GM12878 (cell line): ENCODE data around the gene RALGAPA1. TPM values are rescaled to one million over a fixed set of nuclear protein-coding genes. Genes with fewer than 3 reads are reported as not detected.

Experiments
- ATAC-seq: fragments of 200-7000 bp; cut with Tn5 transposase; 3 replicates; pipeline ENCODE4 v1.9.1; 2020; ENCODE audit warnings: mild to moderate bottlenecking, moderate library complexity
- BruUV-seq: library from RNA; stranded (reverse); fragments of 400-500 nt; replicated peaks from 2 replicates; lab custom pipeline; 2021; lab: Mats Ljungman, UMichigan
- CTCF ChIA-PET: fragments of 300-600 bp; sonication (Branson Sonifier 250); formaldehyde crosslinking; extraction: SDS; loops from one replicate; lab custom pipeline; 2021; ENCODE audit warnings: inconsistent platforms; lab: Yijun Ruan, JAX
- POLR2A ChIA-PET: fragments of 350-600 bp; formaldehyde crosslinking; extraction: SDS; loops from one replicate; lab custom pipeline; 2021; ENCODE audit warnings: inconsistent platforms; lab: Charles Lee
- RAD21 ChIA-PET: fragments of 300-600 bp; sonication (Branson Sonifier 250); formaldehyde crosslinking; loops from one replicate; lab custom pipeline; 2023; ENCODE audit warnings: antibody characterized with exemption; ENCODE audit not compliant: unreplicated experiment; lab: Charles Lee
- SMC1A ChIA-PET: fragments of 300-600 bp; sonication (Branson Sonifier 250); formaldehyde crosslinking; loops from one replicate; lab custom pipeline; 2023; ENCODE audit not compliant: unreplicated experiment, uncharacterized antibody; lab: Charles Lee
- DNase-seq: peaks from one replicate; pipeline ENCODE4 v3.0.0-alpha.2; 2011; ENCODE audit warnings: low read depth, low spot score
- FAIRE-seq: peaks from 3 replicates; lab custom pipeline; 2011; peaks lifted over from hg19 to GRCh38; lab: Jason Lieb, UNC
- H2AFZ ChIP-seq: 2 replicates; pipeline ENCODE4 v1.6.0; 2011; ENCODE audit warnings: low read depth, low read length, control low read depth; ENCODE audit not compliant: control insufficient read depth
- H3K27ac ChIP-seq: 2 replicates; pipeline ENCODE4 v1.5.1; 2011; ENCODE audit warnings: control low read depth; ENCODE audit not compliant: control insufficient read depth, insufficient read depth
- H3K27me3 ChIP-seq, 2 experiments: replicated peaks in 1 of 2; 2 replicates each; pipeline versions ENCODE4 v1.6.0 to v1.6.1; 2011; ENCODE audit warnings: low read length in 1 of 2; ENCODE audit not compliant: control insufficient read depth in 2 of 2, insufficient read depth in 2 of 2
- H3K36me3 ChIP-seq, 2 experiments: 2 replicates each; pipeline ENCODE4 v1.5.1; 2011; ENCODE audit warnings: low read length in 1 of 2; ENCODE audit not compliant: control insufficient read depth in 2 of 2, insufficient read depth in 2 of 2
- H3K4me1 ChIP-seq: 2 replicates; pipeline ENCODE4 v1.6.1; 2011; ENCODE audit warnings: mild to moderate bottlenecking, low read length, moderate library complexity, mixed read lengths; ENCODE audit not compliant: control insufficient read depth, insufficient read depth
- H3K4me2 ChIP-seq: 2 replicates; pipeline ENCODE4 v1.6.0; 2011; ENCODE audit warnings: control low read depth; ENCODE audit not compliant: control insufficient read depth, insufficient read depth
- H3K4me3 ChIP-seq: fragments of 200-600 bp; sonication (generic); 2 replicates; pipeline ENCODE4 v1.5.1; 2016
- H3K79me2 ChIP-seq: 2 replicates; pipeline ENCODE4 v1.6.0; 2011; ENCODE audit warnings: low read length; ENCODE audit not compliant: control insufficient read depth, insufficient read depth
- H3K9ac ChIP-seq: 2 replicates; pipeline ENCODE4 v1.8.0; 2011; ENCODE audit warnings: low read length, control low read depth, mixed read lengths; ENCODE audit not compliant: control insufficient read depth, insufficient read depth
- H3K9me3 ChIP-seq: replicated peaks from 3 replicates; pipeline ENCODE4 v1.5.1; 2011; ENCODE audit warnings: mild to moderate bottlenecking, low read length; ENCODE audit not compliant: control insufficient read depth, insufficient read depth
- H4K20me1 ChIP-seq: 2 replicates; pipeline ENCODE4 v1.6.0; 2011; ENCODE audit not compliant: control insufficient read depth, insufficient read depth
- CEBPB ChIP-seq, 2 experiments: fragments of 150-350 bp in 1 of 2; IDR thresholded peaks; 2 replicates each; pipeline ENCODE4 v1.6.1; 2012 to 2014; ENCODE audit warnings: low read depth in 2 of 2, low read length in 2 of 2, borderline replicate concordance in 1 of 2, inconsistent platforms in 1 of 2
- GATAD2B ChIP-seq: fragments of 450-650 bp; conservative IDR thresholded peaks from 2 replicates; pipeline ENCODE4 v1.6.1; 2017; ENCODE audit warnings: low read depth, mild to moderate bottlenecking, moderate library complexity
- IKZF2 ChIP-seq, 2 experiments: fragments of 450-650 bp; IDR thresholded peaks; 2 replicates each; pipeline ENCODE4 v1.6.1; 2017; ENCODE audit warnings: mild to moderate bottlenecking in 2 of 2, moderate library complexity in 2 of 2
- POU2F2 ChIP-seq: IDR thresholded peaks from 3 replicates; pipeline ENCODE4 v1.6.1; 2011; ENCODE audit warnings: low read depth, mild to moderate bottlenecking, low read length, borderline replicate concordance
- RAD21 ChIP-seq: IDR thresholded peaks from 2 replicates; pipeline ENCODE4 v1.6.1; 2011; ENCODE audit warnings: mild to moderate bottlenecking, low read depth, low read length, moderate library complexity; ENCODE audit not compliant: insufficient read depth
- RCOR1 ChIP-seq: conservative IDR thresholded peaks from 2 replicates; pipeline ENCODE4 v1.6.1; 2012; ENCODE audit warnings: low read depth, low read length, improper control_type of control experiment
- RFX5 ChIP-seq: IDR thresholded peaks from 2 replicates; pipeline ENCODE4 v1.6.1; 2011; ENCODE audit warnings: low read depth, low read length, improper control_type of control experiment
- SUZ12 ChIP-seq: fragments of 200-600 bp; sonication (generic); IDR thresholded peaks from one replicate; pipeline ENCODE4 v1.6.1; 2018; ENCODE audit warnings: antibody characterized with exemption, mild to moderate bottlenecking; ENCODE audit not compliant: unreplicated experiment
- ZNF622 ChIP-seq: fragments of 450-650 bp; IDR thresholded peaks from 2 replicates; pipeline ENCODE4 v1.6.1; 2017; ENCODE audit warnings: mild to moderate bottlenecking, inconsistent platforms
- WGBS: methylation state at CpG from one replicate; pipeline ENCODE4 v1.1.6; 2016; ENCODE audit warnings: low lambda C conversion rate; ENCODE audit not compliant: insufficient replicate concordance, insufficient coverage; ENCODE audit errors: missing lambda C conversion rate; 5-methylcytosine and 5-hydroxymethylcytosine counted together
- in situ Hi-C: fragments of 300-500 bp; cut with MboI; formaldehyde crosslinking; loops from 9 replicates; pipeline ENCODE4 v1.14.3; 2018; ENCODE audit warnings: mixed read lengths
- intact Hi-C: fragments of 100-400 bp; cut with micrococcal nuclease; formaldehyde crosslinking; loops from one replicate; pipeline ENCODE4 v1.14.2; 2022; ENCODE audit not compliant: unreplicated experiment
- polyA plus RNA-seq, 11 experiments: library from polyadenylated mRNA; depleted of rRNA in 4 of 11; unstranded in 6 of 11; stranded (reverse) in 5 of 11; fragments of >200 nt; fragmentation: Nextera tagmentation in 4 of 11; fragmentation: Illumina TruSeq in 1 of 11; extraction: Ambion mirVana in 4 of 11; extraction: Trizol in 1 of 11; gene quantifications; 1 replicate in 1 of 11; 2 replicates in 10 of 11; pipeline versions ENCODE4 v1.2.1 to v1.2.3, GENCODE V29; 2011 to 2016; ENCODE audit warnings: inconsistent platforms in 2 of 11, missing spikeins in 2 of 11, low read depth in 1 of 11
- total RNA-seq, 4 experiments: library from RNA; depleted of rRNA in 3 of 4; stranded (reverse); fragments of >200 nt in 3 of 4; fragmentation: Illumina TruSeq in 1 of 4; extraction: Trizol in 1 of 4; gene quantifications; 2 replicates each; pipeline versions ENCODE4 v1.2.1 to v1.2.3, GENCODE V29; 2013 to 2021

The RALGAPA1 gene
- total and polyA plus RNA-seq, 10 of the 15 experiments (the other 5 are each of a cell fraction or from before 2014, with no cell fraction given) = 5.6 to 26.7 (median 14.7) TPM

DNA sequence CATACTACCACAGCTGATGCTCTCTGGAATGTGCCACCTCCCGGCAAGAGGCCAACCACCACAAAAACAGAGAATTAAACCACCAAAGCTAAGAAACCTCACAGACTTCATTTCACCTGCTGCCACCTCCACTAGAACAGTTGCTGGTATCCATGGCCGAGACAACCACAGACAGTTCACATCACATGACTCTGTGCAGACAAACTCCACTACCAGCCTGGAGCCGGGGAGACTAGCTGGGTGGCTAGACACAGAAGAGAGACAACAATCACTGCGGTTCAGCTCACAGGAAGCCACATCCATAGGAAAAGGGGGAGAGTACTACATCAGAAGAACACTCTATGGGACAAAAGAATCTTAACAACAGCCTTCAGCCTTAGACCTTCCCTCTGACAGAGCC lies 78.2 kb downstream of the RALGAPA1 start:
- 87% methylated on average over 4 of the region's 4 CpGs for WGBS
- H3K4me1 ChIP-seq = no peaks in the 10 kb centered on the region
- no peak overlapping the region for H3K4me2 ChIP-seq
- no peak overlapping the region for H3K4me3 ChIP-seq
- FAIRE-seq = no peak
- no peaks in the 10 kb centered on the region for H3K79me2 ChIP-seq
- intact Hi-C loops = no loop called here
- H4K20me1 ChIP-seq = no peaks in the 10 kb centered on the region
- POLR2A ChIA-PET = no interaction called here
- no TSS peak for BruUV-seq
- no peaks in the 10 kb centered on the region for H3K27me3 ChIP-seq
- DNase-seq = no peak
- SMC1A ChIA-PET = interaction anchor here (1.2 kb wide), 1 partner anchor 9 kb away, joined by 3 read pairs; no protein-coding TSS in a partner anchor
- no peaks in the 10 kb centered on the region for H3K9me3 ChIP-seq
- RAD21 ChIA-PET = no interaction called here
- no peak overlapping the region for H3K27ac ChIP-seq
- ATAC-seq = no peak
- no peak overlapping the region for H2AFZ ChIP-seq
- no peak overlapping the region for H3K9ac ChIP-seq
- H3K36me3 ChIP-seq = peaks cover 0 to 5% of the 10 kb centered on the region in 2 experiments; a peak in 1 of 4 replicates
- in situ Hi-C loops = no loop called here
- CTCF ChIA-PET = no interaction called here
- TF ChIP-seq GATAD2B = no peak

- ATAC-seq (no peak), DNase-seq (no peak)
- WGBS = 98% methylated on average over 2 of the region's 2 CpGs
- no peaks in the 10 kb centered on the region for H3K79me2 ChIP-seq
- no peak overlapping the region for H2AFZ ChIP-seq
- RAD21 ChIA-PET = no interaction called here
- H3K27ac ChIP-seq = no peak overlapping the region
- SMC1A ChIA-PET = interaction anchor here (1.3 kb wide), 1 partner anchor 9 kb away, joined by 3 read pairs; no protein-coding TSS in a partner anchor
- BruUV-seq = no TSS peak
- TF ChIP-seq RAD21 (no peak), ZNF622 (no peak), RFX5 (no peak), RCOR1 (no peak), POU2F2 (no peak), IKZF2 (IDR thresholded peaks at IDR 0.05) (no peak), CEBPB (IDR thresholded peaks at IDR 0.05; ENCODE audit: borderline replicate concordance in 1 of 2, low read depth in 2 of 2, low read length in 2 of 2) (no peak), SUZ12 (no peak)
- TF ChIP-seq, all 136 proteins: peak for 0
- H3K4me1 ChIP-seq = no peaks in the 10 kb centered on the region
- no peak overlapping the region for H3K4me3 ChIP-seq
- in situ Hi-C loops = no loop called here
- intact Hi-C loops = no loop called here
- ChIA-PET CTCF (no interaction called here), POLR2A (no interaction called here)
- no peaks in the 10 kb centered on the region for H3K9me3 ChIP-seq
- no peak overlapping the region for H3K9ac ChIP-seq
- no peaks in the 10 kb centered on the region for H3K27me3 ChIP-seq
- H4K20me1 ChIP-seq = no peaks in the 10 kb centered on the region
- no peak for FAIRE-seq
- no peak overlapping the region for H3K4me2 ChIP-seq
- no peaks in the 10 kb centered on the region for H3K36me3 ChIP-seq
These were observed 81.3 kb downstream of the RALGAPA1 start for GRCh38 chr14:35727764-35728163.
